ENCODE results near the gene CPM. TPM values are rescaled to one million over a fixed set of nuclear protein-coding genes. Genes with fewer than 3 reads are reported as not detected.

CPM gene
- total RNA-seq, 1 donor: 3.6 TPM

DNA sequence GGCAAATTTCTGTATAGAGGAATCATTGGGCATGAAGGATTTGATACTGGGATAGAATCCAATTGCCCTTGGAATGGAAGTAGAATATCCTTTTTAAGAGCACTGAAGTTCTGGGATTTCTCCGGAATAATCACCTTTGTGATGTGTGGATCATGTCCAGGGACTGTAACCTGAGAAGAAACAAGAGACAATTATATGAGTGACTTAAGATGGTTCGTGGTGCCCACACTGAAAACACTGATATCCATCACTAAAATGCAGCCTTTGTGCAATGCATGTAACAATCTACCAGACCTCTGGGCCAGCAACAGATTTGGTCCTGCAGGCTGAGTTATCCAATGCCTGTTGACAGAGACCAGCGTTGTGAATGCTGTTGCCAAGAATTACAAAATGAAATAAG lies 76.5 kb downstream of the CPM start:
- DNase-seq (ENCODE audit: insufficient read length, low spot score, missing footprints): no peak
- TF ChIP-seq CTCF (IDR thresholded peaks at IDR 0.05; ENCODE audit: extremely low read depth, low read depth, low read length): no peak
- H2AFZ ChIP-seq (ENCODE audit: low read length): no peak overlapping the region

GRCh38 chr12:68855771-68856170 lies 77.2 kb downstream of the CPM start:
- no peaks in the 10 kb centered on the region for H4K20me1 ChIP-seq (ENCODE audit: insufficient read depth, low read length)
- no peak overlapping the region for H3K4me3 ChIP-seq (ENCODE audit: insufficient read depth, low read length)
- TF ChIP-seq CTCF (IDR thresholded peaks at IDR 0.05; ENCODE audit: extremely low read depth, low read depth, low read length): no peak
- H3K36me3 ChIP-seq (ENCODE audit: insufficient read depth, low read length): no peaks in the 10 kb centered on the region
- no peaks in the 10 kb centered on the region for H3K9me3 ChIP-seq (ENCODE audit: low read depth, low read length)
- H2AFZ ChIP-seq (ENCODE audit: low read length): no peak overlapping the region
- H3K79me2 ChIP-seq (ENCODE audit: insufficient read depth, low read length): no peaks in the 10 kb centered on the region
- H3K27ac ChIP-seq (ENCODE audit: low read depth, low read length): no peak overlapping the region
- no peak for DNase-seq (ENCODE audit: insufficient read length, low spot score, missing footprints)
- no peaks in the 10 kb centered on the region for H3K27me3 ChIP-seq (ENCODE audit: insufficient read depth, low read length)
- H3K4me2 ChIP-seq (ENCODE audit: insufficient read depth, low read length): no peak overlapping the region
- H3K4me1 ChIP-seq (ENCODE audit: insufficient read depth, low read length): no peaks in the 10 kb centered on the region

More for the DNA sequence above, 76.5 kb downstream of the CPM start:
- H3K4me1 ChIP-seq (ENCODE audit: insufficient read depth, low read length): no peaks in the 10 kb centered on the region
- H3K9me3 ChIP-seq (ENCODE audit: low read depth, low read length): no peaks in the 10 kb centered on the region
- H3K36me3 ChIP-seq (ENCODE audit: insufficient read depth, low read length): no peaks in the 10 kb centered on the region
- no peaks in the 10 kb centered on the region for H3K27me3 ChIP-seq (ENCODE audit: insufficient read depth, low read length)
- no peaks in the 10 kb centered on the region for H3K79me2 ChIP-seq (ENCODE audit: insufficient read depth, low read length)
- H4K20me1 ChIP-seq (ENCODE audit: insufficient read depth, low read length): no peaks in the 10 kb centered on the region
- H3K4me3 ChIP-seq (ENCODE audit: insufficient read depth, low read length): no peak overlapping the region
- H3K4me2 ChIP-seq (ENCODE audit: insufficient read depth, low read length): no peak overlapping the region
- no peak overlapping the region for H3K27ac ChIP-seq (ENCODE audit: low read depth, low read length)

GRCh38 chr12:68855111-68855510 lies 77.9 kb downstream of the CPM start:
- no peak overlapping the region for H3K27ac ChIP-seq (ENCODE audit: low read depth, low read length)
- no peaks in the 10 kb centered on the region for H3K9me3 ChIP-seq (ENCODE audit: low read depth, low read length)
- no peak overlapping the region for H2AFZ ChIP-seq (ENCODE audit: low read length)
- no peaks in the 10 kb centered on the region for H3K79me2 ChIP-seq (ENCODE audit: insufficient read depth, low read length)
- no peaks in the 10 kb centered on the region for H3K27me3 ChIP-seq (ENCODE audit: insufficient read depth, low read length)
- H4K20me1 ChIP-seq (ENCODE audit: insufficient read depth, low read length): no peaks in the 10 kb centered on the region
- no peaks in the 10 kb centered on the region for H3K4me1 ChIP-seq (ENCODE audit: insufficient read depth, low read length)
- H3K36me3 ChIP-seq (ENCODE audit: insufficient read depth, low read length): no peaks in the 10 kb centered on the region
- DNase-seq (ENCODE audit: insufficient read length, low spot score, missing footprints): no peak
- H3K4me3 ChIP-seq (ENCODE audit: insufficient read depth, low read length): no peak overlapping the region
- H3K4me2 ChIP-seq (ENCODE audit: insufficient read depth, low read length): no peak overlapping the region
- TF ChIP-seq CTCF (IDR thresholded peaks at IDR 0.05; ENCODE audit: extremely low read depth, low read depth, low read length): no peak

GRCh38 chr12:68854554-68854953 lies 78.4 kb downstream of the CPM start:
- H4K20me1 ChIP-seq (ENCODE audit: insufficient read depth, low read length): no peaks in the 10 kb centered on the region
- H2AFZ ChIP-seq (ENCODE audit: low read length): no peak overlapping the region
- no peak for DNase-seq (ENCODE audit: insufficient read length, low spot score, missing footprints)
- no peaks in the 10 kb centered on the region for H3K27me3 ChIP-seq (ENCODE audit: insufficient read depth, low read length)
- no peaks in the 10 kb centered on the region for H3K4me1 ChIP-seq (ENCODE audit: insufficient read depth, low read length)
- H3K27ac ChIP-seq (ENCODE audit: low read depth, low read length): no peak overlapping the region
- TF ChIP-seq CTCF (IDR thresholded peaks at IDR 0.05; ENCODE audit: extremely low read depth, low read depth, low read length): no peak
- H3K4me2 ChIP-seq (ENCODE audit: insufficient read depth, low read length): no peak overlapping the region
- no peaks in the 10 kb centered on the region for H3K36me3 ChIP-seq (ENCODE audit: insufficient read depth, low read length)
- no peak overlapping the region for H3K4me3 ChIP-seq (ENCODE audit: insufficient read depth, low read length)
- H3K79me2 ChIP-seq (ENCODE audit: insufficient read depth, low read length): no peaks in the 10 kb centered on the region
- no peaks in the 10 kb centered on the region for H3K9me3 ChIP-seq (ENCODE audit: low read depth, low read length)

All from osteoblast (primary cell).